HFFc6 (cell line): Measurements from ENCODE around the gene WNT9A. TPM values are rescaled to one million over a fixed set of nuclear protein-coding genes. Genes with fewer than 3 reads are reported as not detected.

Experiments
- DNase-seq: peaks from one replicate; pipeline ENCODE4 v3.0.0-alpha.2; 2018
- H3K27ac Mint-ChIP-seq: 2 replicates; pipeline ENCODE4 v1.8.0; 2020; ENCODE audit warnings: mild to moderate bottlenecking, mixed read lengths
- H3K27me3 Mint-ChIP-seq: 2 replicates; pipeline ENCODE4 v1.8.0; 2021; ENCODE audit warnings: mild to moderate bottlenecking, moderate library complexity, mixed read lengths; ENCODE audit not compliant: insufficient read depth
- H3K36me3 Mint-ChIP-seq: 2 replicates; pipeline ENCODE4 v1.8.0; 2021; ENCODE audit warnings: low read depth, mixed read lengths
- H3K4me1 Mint-ChIP-seq: 2 replicates; pipeline ENCODE4 v1.8.0; 2020; ENCODE audit warnings: low read depth, mixed read lengths
- H3K4me3 Mint-ChIP-seq: 2 replicates; pipeline ENCODE4 v1.8.0; 2020; ENCODE audit warnings: mild to moderate bottlenecking, moderate library complexity, mixed read lengths
- H3K9me3 Mint-ChIP-seq: 2 replicates; pipeline ENCODE4 v1.8.0; 2020; ENCODE audit warnings: mild to moderate bottlenecking, mixed read lengths
- CTCF ChIP-seq: fragments of 200-600 bp; sonication (generic); IDR thresholded peaks from 2 replicates; pipeline ENCODE4 v1.5.0; 2021; ENCODE audit warnings: antibody characterized with exemption, mild to moderate bottlenecking
- total RNA-seq, 6 experiments: library from RNA; stranded (reverse); fragmentation: NEBNext Ultra II Directional; extraction: Animal tissue kit (Norgen Biotek cat#: 25700); gene quantifications; 2 replicates in 1 of 6; 3 replicates in 5 of 6; pipeline ENCODE4 v1.2.3, GENCODE V29; 2021

Gene WNT9A
- total RNA-seq, 6 experiments from 2014 or later: 0.17 to 0.67 (median 0.57) TPM

- H3K4me1 Mint-ChIP-seq: no peaks in the 10 kb centered on the region
- TF ChIP-seq CTCF: no peak
- H3K4me3 Mint-ChIP-seq: no peak overlapping the region
- DNase-seq: no peak
- H3K27ac Mint-ChIP-seq: no peak overlapping the region
- H3K27me3 Mint-ChIP-seq: no peaks in the 10 kb centered on the region; the same call in 1 of the 2 replicates
- H3K36me3 Mint-ChIP-seq: no peaks in the 10 kb centered on the region
- H3K9me3 Mint-ChIP-seq: peaks cover 5% of the 10 kb centered on the region; the same call in 1 of the 2 replicates
These were observed 26.1 kb downstream of the WNT9A start for GRCh38 chr1:227921461-227922185.

GRCh38 chr1:227920896-227921295 lies 26.8 kb downstream of the WNT9A start:
- Mint-ChIP-seq H3K9me3 (peaks cover 2% of the 10 kb centered on the region; the same call in 1 of the 2 replicates), H3K27me3 (no peaks in the 10 kb centered on the region; the same call in 1 of the 2 replicates), H3K36me3 (no peaks in the 10 kb centered on the region), H3K4me1 (no peaks in the 10 kb centered on the region), H3K27ac (no peak overlapping the region), H3K4me3 (no peak overlapping the region)
- no peak for TF ChIP-seq CTCF
- no peak for DNase-seq

GRCh38 chr1:227920426-227920825 lies 27.3 kb downstream of the WNT9A start:
- Mint-ChIP-seq H3K4me1 (no peaks in the 10 kb centered on the region), H3K36me3 (no peaks in the 10 kb centered on the region), H3K9me3 (no peaks in the 10 kb centered on the region; the same call in 1 of the 2 replicates), H3K27ac (no peak overlapping the region), H3K4me3 (no peak overlapping the region), H3K27me3 (no peaks in the 10 kb centered on the region; the same call in 1 of the 2 replicates)
- TF ChIP-seq CTCF: no peak
- DNase-seq: no peak

GRCh38 chr1:227919906-227920305 lies 27.8 kb downstream of the WNT9A start:
- Mint-ChIP-seq H3K27ac (no peak overlapping the region), H3K4me1 (no peaks in the 10 kb centered on the region), H3K27me3 (no peaks in the 10 kb centered on the region; the same call in 1 of the 2 replicates), H3K36me3 (no peaks in the 10 kb centered on the region), H3K4me3 (no peak overlapping the region), H3K9me3 (no peaks in the 10 kb centered on the region; the same call in 1 of the 2 replicates)
- no peak for DNase-seq
- no peak for TF ChIP-seq CTCF

GRCh38 chr1:227918736-227919135 lies 29.0 kb downstream of the WNT9A start:
- no peak for TF ChIP-seq CTCF
- Mint-ChIP-seq H3K36me3 (no peaks in the 10 kb centered on the region), H3K4me3 (no peak overlapping the region), H3K9me3 (no peaks in the 10 kb centered on the region; the same call in 1 of the 2 replicates), H3K27ac (no peak overlapping the region), H3K27me3 (no peaks in the 10 kb centered on the region; the same call in 1 of the 2 replicates), H3K4me1 (no peaks in the 10 kb centered on the region)
- DNase-seq: no peak
